ENCODE data around the gene NDUFB8. TPM values are rescaled to one million over a fixed set of nuclear protein-coding genes. Genes with fewer than 3 reads are reported as not detected.

The NDUFB8 gene
- total and polyA plus RNA-seq, 2 donors (not counting 3 experiments of a cell fraction or from before 2014, with no cell fraction given), result 193 to 526 TPM

- no peak overlapping the region for H3K9ac ChIP-seq (replicated peaks; ENCODE audit: extremely low read depth, insufficient read depth, low read length)
- H3K4me1 ChIP-seq (ENCODE audit: control insufficient read depth, extremely low read depth, insufficient read depth, low read length), result peaks cover 31% of the 10 kb centered on the region
- H3K4me2 ChIP-seq (ENCODE audit: insufficient read depth, low read length), result no peak overlapping the region
- H3K27me3 ChIP-seq (ENCODE audit: control insufficient read depth in 2 of 2, insufficient read depth in 2 of 2, low read length in 2 of 2), result no peaks in the 10 kb centered on the region
- FAIRE-seq (no peak), DNase-seq (ENCODE audit: low read depth, low spot score) (no peak)
- peaks cover 3% of the 10 kb centered on the region for H3K79me2 ChIP-seq (ENCODE audit: control insufficient read depth, insufficient read depth, low read length)
- no TSS peak for BruUV-seq (replicated peaks)
- dilution Hi-C loops (cut with MboI; ENCODE audit: extremely low pct_ligation_motif_present, low sequenced_read_pairs) (no loop called here), intact Hi-C loops (cut with micrococcal nuclease) (no loop called here)
- peaks cover 11 to 18% of the 10 kb centered on the region in 2 experiments for H3K36me3 ChIP-seq (ENCODE audit: control insufficient read depth in 2 of 2, extremely low read depth in 1 of 2, insufficient read depth in 2 of 2, low read length in 2 of 2)
- H3K9me3 ChIP-seq (replicated peaks; ENCODE audit: control insufficient read depth, insufficient read depth, low read length), result no peaks in the 10 kb centered on the region
- CTCF ChIA-PET, result interaction anchor here (1.6 to 4.6 kb wide), 2 partner anchors 13 to 41 kb away, joined by 11 to 14 read pairs; partner anchors contain the start of gene HIF1AN
- no peak overlapping the region for H3K27ac ChIP-seq (ENCODE audit: insufficient read depth, low read depth, low read length)
- H3K9me1 ChIP-seq (replicated peaks; ENCODE audit: control insufficient read depth, extremely low read depth, insufficient read depth, low read length), result no peaks in the 10 kb centered on the region
- TF ChIP-seq GATA2 (IDR thresholded peaks at IDR 0.05; ENCODE audit: insufficient read depth, insufficient read length, low read depth, low read length) (no peak), POLR2A (IDR thresholded peaks at IDR 0.05; ENCODE audit: low read depth, low read length) (peak; percentile 3)
- POLR2A ChIA-PET, result interaction anchor here (0.7 kb wide), 1 partner anchor 240 kb away, joined by 3 read pairs; no protein-coding TSS in a partner anchor
- no peak overlapping the region for H3K4me3 ChIP-seq (replicated peaks in 1 of 3; ENCODE audit: insufficient read depth in 1 of 3, low read depth in 1 of 3, low read length in 3 of 3)
- H4K20me1 ChIP-seq (replicated peaks; ENCODE audit: control insufficient read depth, extremely low read depth, insufficient read depth, low read length), result no peaks in the 10 kb centered on the region
- H2AFZ ChIP-seq (ENCODE audit: low read depth, low read length), result no peak overlapping the region
Measured at GRCh38 chr10:100522945-100523344, 6.7 kb downstream of the NDUFB8 start.

DNA sequence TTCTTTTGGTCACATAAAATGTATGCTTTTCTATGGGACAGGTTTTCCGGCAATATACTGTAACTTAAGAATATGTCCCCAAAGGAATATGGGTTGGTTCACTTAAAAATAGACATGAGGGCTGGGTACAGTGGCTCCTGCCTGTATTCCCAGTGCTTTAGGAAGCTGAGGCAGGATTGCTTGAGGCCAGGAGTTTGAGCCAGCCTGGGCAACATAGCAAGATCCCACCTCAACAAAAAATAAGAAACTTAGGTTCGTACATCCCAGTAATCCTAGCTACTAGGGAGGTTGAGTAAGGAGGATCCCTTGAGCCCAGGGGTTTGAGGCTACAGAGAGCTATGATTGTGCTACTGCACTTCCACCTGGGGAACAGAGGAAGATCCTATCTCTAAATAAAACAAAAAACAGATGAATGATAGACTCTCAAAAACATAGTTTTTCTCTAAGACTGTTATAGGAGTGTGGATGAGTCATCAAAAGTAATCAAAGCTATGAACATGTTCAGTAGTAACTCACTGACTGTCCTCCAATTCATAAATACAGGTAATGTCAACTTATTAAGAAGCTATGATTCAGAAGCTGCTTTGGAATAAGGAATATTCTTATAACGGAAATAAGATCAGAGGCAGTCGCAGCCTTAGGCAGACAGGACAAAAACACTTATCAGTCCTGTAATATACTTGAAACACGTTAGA is 7.4 kb downstream of the NDUFB8 start:
- Histone ChIP-seq H3K4me3 (replicated peaks in 1 of 3; ENCODE audit: insufficient read depth in 1 of 3, low read depth in 1 of 3, low read length in 3 of 3) (no peak overlapping the region), H3K4me2 (ENCODE audit: insufficient read depth, low read length) (no peak overlapping the region), H3K27me3 (ENCODE audit: control insufficient read depth in 2 of 2, insufficient read depth in 2 of 2, low read length in 2 of 2) (no peaks in the 10 kb centered on the region), H3K36me3 (ENCODE audit: control insufficient read depth in 2 of 2, extremely low read depth in 1 of 2, insufficient read depth in 2 of 2, low read length in 2 of 2) (peaks cover 11 to 18% of the 10 kb centered on the region in 2 experiments), H4K20me1 (replicated peaks; ENCODE audit: control insufficient read depth, extremely low read depth, insufficient read depth, low read length) (no peaks in the 10 kb centered on the region), H2AFZ (ENCODE audit: low read depth, low read length) (no peak overlapping the region), H3K9ac (replicated peaks; ENCODE audit: extremely low read depth, insufficient read depth, low read length) (no peak overlapping the region), H3K4me1 (ENCODE audit: control insufficient read depth, extremely low read depth, insufficient read depth, low read length) (peaks cover 31% of the 10 kb centered on the region), H3K79me2 (ENCODE audit: control insufficient read depth, insufficient read depth, low read length) (no peaks in the 10 kb centered on the region), H3K9me3 (replicated peaks; ENCODE audit: control insufficient read depth, insufficient read depth, low read length) (no peaks in the 10 kb centered on the region), H3K9me1 (replicated peaks; ENCODE audit: control insufficient read depth, extremely low read depth, insufficient read depth, low read length) (no peaks in the 10 kb centered on the region), H3K27ac (ENCODE audit: insufficient read depth, low read depth, low read length) (no peak overlapping the region)
- no TSS peak for BruUV-seq (replicated peaks)
- intact Hi-C loops (cut with micrococcal nuclease) (no loop called here), dilution Hi-C loops (cut with MboI; ENCODE audit: extremely low pct_ligation_motif_present, low sequenced_read_pairs) (no loop called here)
- ChIA-PET CTCF (interaction anchor here (0.8 to 4.6 kb wide), 5 partner anchors 13 to 356 kb away, joined by 3 to 14 read pairs (median 3); partner anchors contain the start of gene HIF1AN), POLR2A (interaction anchor here (0.7 kb wide), 1 partner anchor 240 kb away, joined by 3 read pairs; no protein-coding TSS in a partner anchor)
- no peak for DNase-seq (ENCODE audit: low read depth, low spot score)
- FAIRE-seq, result peak; percentile 47
- TF ChIP-seq JUN (IDR thresholded peaks at IDR 0.05; ENCODE audit: borderline replicate concordance, insufficient read depth, insufficient read length, low read depth) (peak; percentile 60), CTCF (IDR thresholded peaks at IDR 0.05; ENCODE audit: extremely low read depth in 1 of 2, insufficient read depth in 1 of 2, low read depth in 1 of 2, low read length in 2 of 2) (no peak), FOS (IDR thresholded peaks at IDR 0.05; ENCODE audit: borderline replicate concordance, insufficient read depth, low read length) (peak; percentile 55), POLR2AphosphoS5 (IDR thresholded peaks at IDR 0.05; ENCODE audit: insufficient read depth, low read depth, low read length) (no peak), GATA2 (IDR thresholded peaks at IDR 0.05; ENCODE audit: insufficient read depth, insufficient read length, low read depth, low read length) (no peak)
